Measurements from ENCODE around the gene LSM14A.

- TF ChIP-seq, protein P1, sequence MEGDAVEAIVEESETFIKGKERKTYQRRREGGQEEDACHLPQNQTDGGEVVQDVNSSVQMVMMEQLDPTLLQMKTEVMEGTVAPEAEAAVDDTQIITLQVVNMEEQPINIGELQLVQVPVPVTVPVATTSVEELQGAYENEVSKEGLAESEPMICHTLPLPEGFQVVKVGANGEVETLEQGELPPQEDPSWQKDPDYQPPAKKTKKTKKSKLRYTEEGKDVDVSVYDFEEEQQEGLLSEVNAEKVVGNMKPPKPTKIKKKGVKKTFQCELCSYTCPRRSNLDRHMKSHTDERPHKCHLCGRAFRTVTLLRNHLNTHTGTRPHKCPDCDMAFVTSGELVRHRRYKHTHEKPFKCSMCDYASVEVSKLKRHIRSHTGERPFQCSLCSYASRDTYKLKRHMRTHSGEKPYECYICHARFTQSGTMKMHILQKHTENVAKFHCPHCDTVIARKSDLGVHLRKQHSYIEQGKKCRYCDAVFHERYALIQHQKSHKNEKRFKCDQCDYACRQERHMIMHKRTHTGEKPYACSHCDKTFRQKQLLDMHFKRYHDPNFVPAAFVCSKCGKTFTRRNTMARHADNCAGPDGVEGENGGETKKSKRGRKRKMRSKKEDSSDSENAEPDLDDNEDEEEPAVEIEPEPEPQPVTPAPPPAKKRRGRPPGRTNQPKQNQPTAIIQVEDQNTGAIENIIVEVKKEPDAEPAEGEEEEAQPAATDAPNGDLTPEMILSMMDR (IDR thresholded peaks at IDR 0.05; ENCODE audit: insufficient read depth, low read length, poor library complexity, severe bottlenecking): no peak
- TF ChIP-seq EZH2phosphoT487 (conservative IDR thresholded peaks at IDR 0.05; ENCODE audit: low read length): no peak
Measured at GRCh38 chr19:34193439-34193838, 21.1 kb downstream of the LSM14A start.

All from SU-DHL-6 (cell line).